ENCODE measurements around the gene ARHGAP27.

- TF ChIP-seq, protein P1, sequence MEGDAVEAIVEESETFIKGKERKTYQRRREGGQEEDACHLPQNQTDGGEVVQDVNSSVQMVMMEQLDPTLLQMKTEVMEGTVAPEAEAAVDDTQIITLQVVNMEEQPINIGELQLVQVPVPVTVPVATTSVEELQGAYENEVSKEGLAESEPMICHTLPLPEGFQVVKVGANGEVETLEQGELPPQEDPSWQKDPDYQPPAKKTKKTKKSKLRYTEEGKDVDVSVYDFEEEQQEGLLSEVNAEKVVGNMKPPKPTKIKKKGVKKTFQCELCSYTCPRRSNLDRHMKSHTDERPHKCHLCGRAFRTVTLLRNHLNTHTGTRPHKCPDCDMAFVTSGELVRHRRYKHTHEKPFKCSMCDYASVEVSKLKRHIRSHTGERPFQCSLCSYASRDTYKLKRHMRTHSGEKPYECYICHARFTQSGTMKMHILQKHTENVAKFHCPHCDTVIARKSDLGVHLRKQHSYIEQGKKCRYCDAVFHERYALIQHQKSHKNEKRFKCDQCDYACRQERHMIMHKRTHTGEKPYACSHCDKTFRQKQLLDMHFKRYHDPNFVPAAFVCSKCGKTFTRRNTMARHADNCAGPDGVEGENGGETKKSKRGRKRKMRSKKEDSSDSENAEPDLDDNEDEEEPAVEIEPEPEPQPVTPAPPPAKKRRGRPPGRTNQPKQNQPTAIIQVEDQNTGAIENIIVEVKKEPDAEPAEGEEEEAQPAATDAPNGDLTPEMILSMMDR (conservative IDR thresholded peaks at IDR 0.05; ENCODE audit: low read depth, low read length), result no peak
- TF ChIP-seq EZH2 (IDR thresholded peaks at IDR 0.05; ENCODE audit: borderline replicate concordance, low read depth, low read length, poor library complexity, severe bottlenecking), result no peak
Measured at GRCh38 chr17:45435481-45435880, 2.8 kb upstream of the ARHGAP27 start.
